ENCODE results near the gene DDR2.
"Not testable (repeated sequence)": the region's sequence is repeated elsewhere in the genome, so short reads cannot be mapped to it uniquely, and the experiment has no call there.

Gene DDR2

GRCh38 chr1:162796617-162797279 is 164.5 kb downstream of the DDR2 start:
- not testable (repeated sequence) for H3K4me3 ChIP-seq (ENCODE audit: low read depth, low read length); DNase-seq (ENCODE audit: low read depth)

DNA sequence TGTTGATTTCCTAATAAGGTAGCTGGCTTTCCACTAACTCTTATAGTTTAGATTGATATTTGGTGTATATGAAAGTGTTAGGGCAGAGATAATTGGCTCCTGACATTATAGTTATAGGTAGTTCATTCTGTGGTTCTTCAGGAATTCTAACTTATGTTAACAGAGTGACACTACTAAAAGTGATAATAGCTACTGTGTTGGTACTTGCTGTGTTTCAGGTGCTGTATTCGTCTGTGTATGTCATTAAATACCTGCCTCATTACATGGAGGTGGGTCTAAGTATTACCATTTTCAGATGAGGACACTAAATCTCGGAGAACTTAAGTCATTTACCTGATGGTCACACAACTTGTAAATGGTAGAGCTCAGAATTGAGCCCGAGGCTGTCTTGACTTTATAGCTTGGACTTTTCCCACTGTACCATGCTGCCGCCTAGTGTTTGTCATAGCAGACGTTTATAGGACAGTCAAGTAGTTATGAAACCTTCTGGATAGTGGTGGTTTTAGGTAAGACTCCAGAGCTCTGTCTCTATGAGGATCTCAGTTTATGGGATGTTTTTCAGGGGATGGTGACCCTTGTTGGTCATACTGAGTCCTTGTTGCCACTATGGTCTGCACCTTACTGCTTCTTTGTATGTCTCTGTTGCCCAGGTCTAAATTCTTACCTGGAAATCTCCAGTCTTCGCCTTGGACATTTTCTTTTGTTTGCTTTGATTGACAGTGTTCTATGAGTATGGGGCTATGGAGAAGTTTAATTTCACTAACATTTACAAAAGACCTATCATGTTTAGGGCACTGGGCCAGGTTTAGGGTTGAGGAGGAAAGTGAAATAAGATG is 167.9 kb downstream of the DDR2 start:
- H3K4me3 ChIP-seq (ENCODE audit: low read depth, low read length), result not testable (repeated sequence)
- peak; percentile 35 for DNase-seq (ENCODE audit: low read depth)

- H3K4me3 ChIP-seq (ENCODE audit: low read depth, low read length); DNase-seq (ENCODE audit: low read depth): not testable (repeated sequence)
Measured at GRCh38 chr1:162807503-162807902, 175.2 kb downstream of the DDR2 start.

DNA sequence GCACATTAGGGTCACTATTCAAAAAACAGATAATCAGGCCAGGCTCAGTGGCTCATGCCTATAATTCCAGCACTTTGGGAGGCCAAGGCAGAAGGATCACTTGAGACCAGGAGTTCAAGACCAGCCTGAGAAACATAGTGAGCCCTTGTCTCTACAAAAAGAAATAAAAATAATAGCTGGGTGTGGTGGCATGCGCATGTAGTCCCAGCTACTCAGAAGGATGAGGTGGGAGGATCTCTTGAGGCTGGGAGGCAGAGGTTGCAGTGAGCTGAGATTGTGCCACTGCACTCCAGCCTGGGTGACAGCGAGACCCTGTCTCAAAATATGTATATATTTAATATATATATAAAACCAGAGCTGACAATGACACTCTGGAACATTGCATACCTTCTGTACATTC is 180.1 kb downstream of the DDR2 start:
- H3K4me3 ChIP-seq (ENCODE audit: low read depth, low read length); DNase-seq (ENCODE audit: low read depth): not testable (repeated sequence)

- not testable (repeated sequence) for DNase-seq (ENCODE audit: low read depth); H3K4me3 ChIP-seq (ENCODE audit: low read depth, low read length)
Measured at GRCh38 chr1:162818136-162818535, 185.9 kb downstream of the DDR2 start.

DNA sequence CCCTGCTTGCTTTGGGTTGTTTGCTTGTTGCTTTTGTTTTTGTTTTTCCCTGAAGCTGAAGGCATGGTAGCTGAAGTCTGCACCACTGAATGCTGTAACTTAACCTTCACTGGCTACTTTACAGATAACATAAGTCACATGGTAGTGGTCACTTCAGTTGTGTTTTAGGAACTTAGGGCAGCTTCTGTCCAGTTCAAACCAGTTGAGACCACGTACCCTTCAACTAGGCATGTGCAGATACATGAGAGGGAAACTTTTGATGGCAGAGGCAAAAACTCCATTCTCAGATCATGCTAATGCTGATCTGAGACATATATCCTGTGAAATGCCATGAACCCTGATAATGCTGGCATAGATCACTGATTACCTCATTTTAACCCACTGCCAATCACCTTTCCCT is 186.4 kb downstream of the DDR2 start:
- not testable (repeated sequence) for H3K4me3 ChIP-seq (ENCODE audit: low read depth, low read length); DNase-seq (ENCODE audit: low read depth)

GRCh38 chr1:162822391-162823200 is 190.3 kb downstream of the DDR2 start:
- H3K4me3 ChIP-seq (ENCODE audit: low read depth, low read length), result peak overlapping the region; percentile 39
- DNase-seq (ENCODE audit: low read depth), result no peak

DNA sequence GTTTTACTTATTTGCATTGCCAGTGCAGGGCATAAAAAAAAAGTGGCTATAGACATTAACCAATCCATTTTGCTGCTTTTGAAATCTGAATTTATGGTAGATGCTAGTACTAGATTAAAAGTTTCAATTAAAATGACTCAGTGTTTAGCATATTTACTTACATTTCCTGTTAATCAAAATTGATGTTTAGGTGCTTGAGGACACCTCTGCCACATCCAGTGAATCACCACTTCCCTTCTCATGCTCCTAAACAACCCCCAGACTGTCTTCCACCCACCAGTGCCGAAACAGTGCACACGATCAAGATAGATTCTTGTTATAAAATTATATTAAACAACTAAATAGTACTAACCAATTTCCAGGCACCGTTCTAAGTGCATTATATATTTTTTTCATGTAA is 191.0 kb downstream of the DDR2 start:
- no peak for DNase-seq (ENCODE audit: low read depth)
- no peak overlapping the region for H3K4me3 ChIP-seq (ENCODE audit: low read depth, low read length)

- no peak for DNase-seq (ENCODE audit: low read depth)
Measured at GRCh38 chr1:162823771-162824525, 191.7 kb downstream of the DDR2 start.

GRCh38 chr1:162829268-162829667 is 197.0 kb downstream of the DDR2 start:
- DNase-seq (ENCODE audit: low read depth), result no peak
- no peak overlapping the region for H3K4me3 ChIP-seq (ENCODE audit: low read depth, low read length)

More at GRCh38 chr1:162823771-162824525, 191.7 kb downstream of the DDR2 start:
- H3K4me3 ChIP-seq (ENCODE audit: low read depth, low read length), result no peak overlapping the region

GRCh38 chr1:162832470-162832869 is 200.2 kb downstream of the DDR2 start:
- H3K4me3 ChIP-seq (ENCODE audit: low read depth, low read length), result no peak overlapping the region

GRCh38 chr1:162835157-162835899 is 203.1 kb downstream of the DDR2 start:
- no peak overlapping the region for H3K4me3 ChIP-seq (ENCODE audit: low read depth, low read length)
- no peak for DNase-seq (ENCODE audit: low read depth)

More at GRCh38 chr1:162832470-162832869, 200.2 kb downstream of the DDR2 start:
- no peak for DNase-seq (ENCODE audit: low read depth)
